A549 treated with Mapracorat at 1 μM for 4 hours (cell line): Measurements from ENCODE around the gene PRAMEF26. TPM values are rescaled to one million over a fixed set of nuclear protein-coding genes. Genes with fewer than 3 reads are reported as not detected.

Experiments
- total RNA-seq: library from RNA; stranded (reverse); fragments of 200-300 nt; extraction: Qiagen RNA extraction; gene quantifications from 5 replicates; pipeline ENCODE4 v1.2.3, GENCODE V29; 2022

PRAMEF26 gene
- total RNA-seq, result not detected in 5 replicates

GRCh38 chr1:13155909-13156308 is at the start of gene PRAMEF26:
PRAMEF26 (minus strand) TSS chr1:13156009; CDS start chr1:13153095, 2,914 bp downstream.

GRCh38 chr1:13201309-13201708 is 45.5 kb upstream of the PRAMEF26 start, which contains the start of gene PRAMEF13:
PRAMEF13 (minus strand) TSS chr1:13201409; CDS start chr1:13199589, 1,820 bp downstream.

GRCh38 chr1:13171548-13171947 is 15.7 kb upstream of the PRAMEF26 start, which contains the start of gene PRAMEF9:
PRAMEF9 (plus strand) TSS chr1:13171848; CDS start chr1:13175281, 3,433 bp downstream.

GRCh38 chr1:13165531-13165930 is 9.7 kb upstream of the PRAMEF26 start, which contains the start of gene HNRNPCL4:
HNRNPCL4 (minus strand) TSS chr1:13165631; CDS start chr1:13165467, 164 bp downstream.

GRCh38 chr1:13116754-13117153 is 39.1 kb downstream of the PRAMEF26 start, which contains the start of gene HNRNPCL2:
HNRNPCL2 (minus strand) TSS chr1:13116854; CDS start chr1:13116400, 454 bp downstream.

Other genes starting within 250 kb of the PRAMEF26 start
- not detected in 5 replicates for gene PRAMEF7, start 239.4 kb downstream of the PRAMEF26 start, total RNA-seq
- gene PRAMEF6, start 208.4 kb downstream of the PRAMEF26 start, total RNA-seq, result not detected in 5 replicates
- gene PRAMEF27, start 99.4 kb downstream of the PRAMEF26 start, total RNA-seq, result not detected in 5 replicates
- gene HNRNPCL3, start 95.2 kb downstream of the PRAMEF26 start, total RNA-seq, result not detected in 5 replicates
- not detected in 5 replicates for gene PRAMEF25, start 85.2 kb downstream of the PRAMEF26 start, total RNA-seq
- not detected in 5 replicates for gene HNRNPCL2, start 39.2 kb downstream of the PRAMEF26 start, total RNA-seq
- gene HNRNPCL4, start 9.6 kb upstream of the PRAMEF26 start, total RNA-seq, result not detected in 5 replicates
- gene PRAMEF9, start 15.8 kb upstream of the PRAMEF26 start, total RNA-seq, result not detected in 5 replicates
- not detected in 5 replicates for gene PRAMEF13, start 45.4 kb upstream of the PRAMEF26 start, total RNA-seq
- gene PRAMEF18, start 70.1 kb upstream of the PRAMEF26 start, total RNA-seq, result not detected in 5 replicates
- gene PRAMEF5, start 98.2 kb upstream of the PRAMEF26 start, total RNA-seq, result not detected in 5 replicates
- gene PRAMEF8, start 129.1 kb upstream of the PRAMEF26 start, total RNA-seq, result not detected in 5 replicates
- gene PRAMEF33, start 147.5 kb upstream of the PRAMEF26 start, total RNA-seq, result not detected in 5 replicates
- gene PRAMEF15, start 159.6 kb upstream of the PRAMEF26 start, total RNA-seq, result not detected in 5 replicates
- not detected in 5 replicates for gene PRAMEF14, start 191.1 kb upstream of the PRAMEF26 start, total RNA-seq
- not detected in 5 replicates for gene PRAMEF19, start 215.9 kb upstream of the PRAMEF26 start, total RNA-seq
- not detected in 5 replicates for gene PRAMEF17, start 233.6 kb upstream of the PRAMEF26 start, total RNA-seq